IPS-11a (cell line): ENCODE data around the gene UMODL1.

Experiments
- H3K4me3 ChIP-seq: one replicate; pipeline ENCODE4 v1.5.1; 2013; ENCODE audit warnings: low read depth, low read length, control low read depth

The UMODL1 gene

DNA sequence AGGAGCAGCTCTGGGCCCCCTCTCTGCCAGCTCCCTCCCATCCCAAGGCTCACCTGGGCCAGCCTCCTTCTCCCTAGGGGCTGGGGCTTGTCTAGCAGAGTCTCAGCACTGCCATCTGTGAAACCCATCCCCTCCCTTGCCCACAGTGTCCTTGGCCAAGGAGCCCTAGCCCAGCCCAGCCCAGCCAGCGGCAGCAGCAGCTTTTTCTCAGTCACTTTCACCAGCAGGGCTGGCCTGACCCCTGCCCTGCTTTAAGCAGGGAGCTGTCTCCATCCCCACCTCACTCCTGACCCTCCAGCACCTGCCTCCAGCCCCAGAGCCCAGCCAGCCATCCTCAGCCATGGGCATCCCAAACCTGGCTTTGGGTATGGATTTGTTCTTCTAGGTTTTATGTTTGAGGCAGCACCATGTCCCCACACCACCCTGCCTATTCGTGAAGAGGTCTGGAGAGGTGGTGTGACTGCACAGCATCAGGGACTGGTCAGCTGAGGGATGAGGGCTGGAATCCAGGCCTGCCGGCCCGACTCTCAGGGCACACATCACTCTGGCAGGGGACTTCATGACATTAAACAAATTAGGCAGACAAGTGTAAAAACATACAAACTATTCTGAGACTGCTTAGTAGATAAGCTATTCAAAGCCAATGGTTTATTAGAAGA, 111.7 kb downstream of the UMODL1 start:
- no peak overlapping the region for H3K4me3 ChIP-seq

DNA sequence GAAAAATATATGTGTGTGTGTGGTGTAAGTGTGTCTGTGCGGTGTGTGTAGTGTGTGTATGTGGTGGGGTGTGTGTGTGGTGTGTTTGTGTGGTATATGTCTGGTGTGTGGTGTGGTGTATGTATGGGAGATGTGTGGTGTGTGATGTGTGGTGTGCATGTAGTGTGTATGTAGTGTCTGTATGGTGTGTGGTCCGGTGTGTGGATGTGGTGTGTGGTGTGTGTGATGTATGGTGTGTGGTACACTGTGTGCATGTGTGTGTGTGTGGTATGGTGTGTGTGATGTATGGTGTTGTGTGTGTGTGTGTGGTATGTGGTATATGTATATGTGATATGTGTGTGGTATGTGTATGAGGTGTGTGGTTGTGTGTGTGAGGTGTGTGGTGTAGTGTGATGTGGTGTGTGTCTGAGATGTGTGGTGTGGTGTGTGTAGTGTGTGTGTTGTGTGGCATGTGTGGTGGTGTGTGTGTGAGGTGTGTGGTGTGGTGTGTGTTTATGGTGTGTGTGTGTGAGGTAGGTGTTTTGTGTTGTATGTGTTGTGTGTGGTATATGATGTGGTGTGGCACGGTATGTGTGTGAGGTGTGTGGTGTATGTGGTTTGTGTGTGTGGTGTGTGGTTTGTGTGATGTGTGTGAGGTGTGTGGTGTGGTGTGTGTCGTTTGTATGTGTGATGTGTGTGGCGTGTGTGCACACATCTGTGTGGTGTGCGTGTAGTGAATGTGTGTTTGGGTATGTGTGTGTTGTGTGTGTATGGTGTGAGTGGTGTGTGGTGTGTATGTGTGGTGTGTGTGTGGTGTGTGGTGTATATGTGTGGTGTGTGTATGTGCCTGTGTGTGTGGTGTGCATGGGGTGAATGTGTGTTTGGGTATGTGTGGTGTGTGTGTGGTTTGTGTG, 112.5 kb downstream of the UMODL1 start:
- no peak overlapping the region for H3K4me3 ChIP-seq

GRCh38 chr21:42186591-42186990, 115.5 kb downstream of the UMODL1 start:
- H3K4me3 ChIP-seq, result no peak overlapping the region

GRCh38 chr21:42187976-42188653, 117.0 kb downstream of the UMODL1 start:
- H3K4me3 ChIP-seq, result no peak overlapping the region

DNA sequence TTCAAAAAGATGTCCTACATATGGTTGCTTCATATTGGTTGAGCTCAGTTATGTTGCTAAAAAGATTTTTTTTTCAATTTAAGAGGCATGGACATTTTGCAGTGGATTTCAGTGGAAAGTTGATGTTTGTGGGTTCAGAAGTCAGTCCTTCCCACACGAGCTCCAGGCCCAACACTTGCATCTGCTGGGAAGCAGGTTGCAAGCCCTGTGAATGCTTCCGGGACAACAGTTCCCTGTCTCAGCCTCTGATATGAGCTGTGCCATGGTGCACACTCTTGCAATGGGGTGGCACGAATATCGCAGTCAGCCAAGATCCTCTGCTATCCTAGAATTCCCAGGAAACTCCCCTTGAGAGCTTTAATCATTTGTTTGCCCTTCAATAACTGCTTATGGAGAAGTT, 117.5 kb downstream of the UMODL1 start:
- H3K4me3 ChIP-seq, result no peak overlapping the region

DNA sequence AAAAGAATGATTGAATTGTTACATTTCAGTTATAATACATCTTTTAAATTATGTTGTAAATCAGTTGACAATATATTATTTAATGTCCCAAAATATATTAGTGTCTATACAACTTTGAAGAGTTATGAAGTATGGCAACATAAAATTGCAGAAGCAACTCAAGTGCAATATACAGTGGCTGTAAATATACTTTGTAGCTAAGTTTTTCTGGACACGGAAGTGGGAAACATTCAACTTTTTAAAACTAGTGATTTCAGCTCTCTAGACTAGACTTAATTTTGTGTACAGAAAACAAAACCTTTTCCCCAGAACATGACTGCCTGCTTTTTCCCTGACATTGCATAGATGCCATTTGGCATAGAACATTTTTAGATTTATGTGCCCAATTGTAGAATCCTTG, 118.3 kb downstream of the UMODL1 start:
- no peak overlapping the region for H3K4me3 ChIP-seq

- H3K4me3 ChIP-seq, result no peak overlapping the region
These were observed 118.9 kb downstream of the UMODL1 start for GRCh38 chr21:42189860-42190485.

DNA sequence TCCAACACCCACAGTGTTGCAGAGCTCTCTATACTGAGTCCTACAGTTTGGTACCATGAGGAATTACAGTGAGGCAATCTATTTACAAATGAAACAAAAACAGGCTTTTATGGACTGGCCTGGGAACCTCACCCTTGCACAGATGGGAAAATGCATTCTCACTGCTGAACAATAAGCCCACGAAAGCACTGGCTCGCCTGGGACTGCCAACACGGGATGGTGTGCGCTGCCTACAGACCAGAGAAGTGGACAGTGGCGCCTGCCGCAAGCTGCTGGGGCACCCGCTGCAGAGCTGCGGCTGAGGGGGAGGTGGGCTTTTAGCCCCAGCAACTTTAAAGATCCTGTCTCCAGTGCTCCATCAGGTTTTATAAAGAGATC, 119.4 kb downstream of the UMODL1 start:
- H3K4me3 ChIP-seq, result no peak overlapping the region

- no peak overlapping the region for H3K4me3 ChIP-seq
These were observed 119.9 kb downstream of the UMODL1 start for GRCh38 chr21:42191064-42191463.

DNA sequence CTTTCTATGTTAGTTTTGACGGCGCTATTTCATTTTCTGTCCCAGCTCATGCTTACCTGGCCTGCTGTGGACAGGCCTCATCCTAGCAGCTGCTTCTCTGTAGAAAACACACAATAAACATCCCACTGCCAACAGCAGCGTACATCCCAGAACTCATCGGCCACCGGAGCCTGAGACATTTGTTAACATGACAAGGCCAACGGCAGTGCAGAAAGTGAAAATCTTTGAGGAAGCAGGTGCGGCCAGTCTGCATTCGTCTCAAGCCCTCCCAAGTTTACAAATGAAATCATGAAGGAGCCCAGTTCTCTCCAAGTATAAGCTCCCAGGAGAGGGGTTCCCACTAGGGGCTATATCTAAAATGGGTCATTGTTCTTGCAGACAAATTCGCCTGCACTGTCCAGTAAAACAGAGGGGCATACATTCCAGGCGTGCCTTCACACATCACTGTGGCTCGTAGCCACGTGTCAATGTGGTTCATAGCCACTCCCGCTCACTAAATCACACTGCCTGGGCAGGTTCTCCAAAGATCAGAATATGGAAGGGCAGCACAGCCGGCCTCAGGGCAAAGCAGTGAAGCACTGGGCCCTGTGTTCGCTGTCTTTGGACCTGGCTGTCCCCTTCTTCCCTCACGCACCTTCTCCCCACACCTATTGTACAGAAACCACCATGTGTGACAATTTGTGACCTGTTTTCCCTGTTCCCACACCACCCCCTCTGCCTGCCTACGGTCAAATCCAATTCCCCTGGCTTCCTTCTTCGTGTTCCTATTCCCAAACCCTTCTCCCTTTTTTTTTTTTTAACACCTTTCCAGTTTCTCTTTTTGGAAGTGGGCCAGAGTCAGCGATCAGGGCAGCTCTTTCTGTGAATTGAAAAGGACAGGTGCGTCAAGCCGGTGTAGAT, 120.8 kb downstream of the UMODL1 start:
- H3K4me3 ChIP-seq, result no peak overlapping the region
